Thoracic aorta (tissue), 2 donors: ENCODE data around the gene ANO7. TPM values are rescaled to one million over a fixed set of nuclear protein-coding genes. Genes with fewer than 3 reads are reported as not detected.

Experiments used
- ATAC-seq: fragments of 150-250 bp; one replicate; pipeline ENCODE4 v1.8.0; 2017; ENCODE audit warnings: low read depth; ENCODE audit not compliant: insufficient number of reproducible peaks, low FRiP score
- DNase-seq: peaks from one replicate; pipeline ENCODE4 v3.0.0-alpha.2; 2020; ENCODE audit warnings: low spot score
- H3K27ac ChIP-seq, 2 donors: fragments of 200-600 bp; sonication (generic); 1 replicate in 1 of 2; 2 replicates in 1 of 2; pipeline ENCODE4 v1.5.1; 2016; ENCODE audit warnings: mild to moderate bottlenecking in 2 of 2, moderate library complexity in 2 of 2
- H3K27me3 ChIP-seq: fragments of 200-600 bp; sonication (generic); replicated peaks from 2 replicates; pipeline ENCODE4 v1.6.0; 2016; ENCODE audit warnings: mild to moderate bottlenecking; ENCODE audit not compliant: insufficient read depth
- H3K36me3 ChIP-seq: fragments of 200-600 bp; sonication (generic); one replicate; pipeline ENCODE4 v1.5.1; 2016
- H3K4me1 ChIP-seq, 2 donors: fragments of 200-600 bp; sonication (generic); 1 replicate in 1 of 2; 2 replicates in 1 of 2; pipeline versions ENCODE4 v1.5.1 to v1.6.0; 2016; ENCODE audit warnings: low read depth in 2 of 2, mild to moderate bottlenecking in 1 of 2; ENCODE audit not compliant: control insufficient read depth in 1 of 2
- H3K4me3 ChIP-seq: fragments of 200-600 bp; sonication (generic); 2 replicates; pipeline ENCODE4 v1.5.1; 2016; ENCODE audit warnings: mild to moderate bottlenecking
- H3K9me3 ChIP-seq: fragments of 200-600 bp; sonication (generic); 2 replicates; pipeline ENCODE4 v1.5.1; 2016
- total RNA-seq, 2 donors: library from RNA; depleted of rRNA; stranded (reverse); fragments of >200 nt; gene quantifications; one replicate each; pipeline versions ENCODE4 v1.1.0 to v1.2.3, GENCODE V29; 2016
- TF ChIP-seq, protein P1 (sequence below): fragments of 200-600 bp; sonication (generic); IDR thresholded peaks from one replicate; pipeline ENCODE4 v1.5.1; 2019; ENCODE audit warnings: antibody characterized with exemption

Gene ANO7
- total RNA-seq, 2 donors from 2014 or later: 0.27 to 1.2 TPM

DNA sequence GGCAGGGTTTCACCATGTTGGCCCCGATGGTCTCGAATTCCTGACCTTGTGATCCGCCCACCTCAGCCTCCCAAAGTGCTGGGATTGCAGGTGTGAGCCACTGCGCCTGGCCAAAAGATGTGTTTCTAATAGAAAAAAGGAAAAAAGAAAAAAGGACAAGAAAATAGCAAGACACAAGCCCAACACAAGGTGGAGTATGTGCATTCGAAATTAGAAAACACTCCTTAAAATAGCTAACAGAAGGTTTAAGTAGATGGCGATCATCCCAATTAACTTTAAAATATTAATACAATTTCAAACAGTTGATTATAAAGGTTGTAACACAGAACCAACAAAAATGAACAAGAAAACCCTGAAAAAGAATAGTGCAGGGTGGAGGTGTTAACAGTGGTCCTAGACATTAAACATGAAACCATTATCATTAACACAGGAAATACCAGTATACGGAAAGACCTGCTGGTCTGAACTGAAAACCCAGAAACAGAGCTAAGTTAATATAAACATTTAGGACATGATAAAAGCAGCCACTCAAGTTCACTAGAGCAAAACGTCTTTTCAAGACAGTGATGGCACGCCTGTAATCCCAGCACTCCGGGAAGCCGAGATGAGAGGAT is 69.0 kb downstream of the ANO7 start:
- H3K4me1 ChIP-seq: no peaks in the 10 kb centered on the region
- H3K27ac ChIP-seq: no peak overlapping the region
- TF ChIP-seq, protein P1, sequence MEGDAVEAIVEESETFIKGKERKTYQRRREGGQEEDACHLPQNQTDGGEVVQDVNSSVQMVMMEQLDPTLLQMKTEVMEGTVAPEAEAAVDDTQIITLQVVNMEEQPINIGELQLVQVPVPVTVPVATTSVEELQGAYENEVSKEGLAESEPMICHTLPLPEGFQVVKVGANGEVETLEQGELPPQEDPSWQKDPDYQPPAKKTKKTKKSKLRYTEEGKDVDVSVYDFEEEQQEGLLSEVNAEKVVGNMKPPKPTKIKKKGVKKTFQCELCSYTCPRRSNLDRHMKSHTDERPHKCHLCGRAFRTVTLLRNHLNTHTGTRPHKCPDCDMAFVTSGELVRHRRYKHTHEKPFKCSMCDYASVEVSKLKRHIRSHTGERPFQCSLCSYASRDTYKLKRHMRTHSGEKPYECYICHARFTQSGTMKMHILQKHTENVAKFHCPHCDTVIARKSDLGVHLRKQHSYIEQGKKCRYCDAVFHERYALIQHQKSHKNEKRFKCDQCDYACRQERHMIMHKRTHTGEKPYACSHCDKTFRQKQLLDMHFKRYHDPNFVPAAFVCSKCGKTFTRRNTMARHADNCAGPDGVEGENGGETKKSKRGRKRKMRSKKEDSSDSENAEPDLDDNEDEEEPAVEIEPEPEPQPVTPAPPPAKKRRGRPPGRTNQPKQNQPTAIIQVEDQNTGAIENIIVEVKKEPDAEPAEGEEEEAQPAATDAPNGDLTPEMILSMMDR: no peak
- ATAC-seq (no peak), DNase-seq (no peak)
- no peaks in the 10 kb centered on the region for H3K9me3 ChIP-seq
- H3K27me3 ChIP-seq: no peaks in the 10 kb centered on the region
- H3K36me3 ChIP-seq: peaks cover 87% of the 10 kb centered on the region
- no peak overlapping the region for H3K4me3 ChIP-seq

- no peaks in the 10 kb centered on the region for H3K9me3 ChIP-seq
- H3K36me3 ChIP-seq: peaks cover 87% of the 10 kb centered on the region
- no peaks in the 10 kb centered on the region for H3K27me3 ChIP-seq
- H3K4me3 ChIP-seq: no peak overlapping the region
- H3K4me1 ChIP-seq: no peaks in the 10 kb centered on the region
- H3K27ac ChIP-seq: no peak overlapping the region
- no peak for DNase-seq
- TF ChIP-seq, protein P1: no peak
- ATAC-seq: no peak
These were observed 70.2 kb downstream of the ANO7 start for GRCh38 chr2:241258505-241259280.

DNA sequence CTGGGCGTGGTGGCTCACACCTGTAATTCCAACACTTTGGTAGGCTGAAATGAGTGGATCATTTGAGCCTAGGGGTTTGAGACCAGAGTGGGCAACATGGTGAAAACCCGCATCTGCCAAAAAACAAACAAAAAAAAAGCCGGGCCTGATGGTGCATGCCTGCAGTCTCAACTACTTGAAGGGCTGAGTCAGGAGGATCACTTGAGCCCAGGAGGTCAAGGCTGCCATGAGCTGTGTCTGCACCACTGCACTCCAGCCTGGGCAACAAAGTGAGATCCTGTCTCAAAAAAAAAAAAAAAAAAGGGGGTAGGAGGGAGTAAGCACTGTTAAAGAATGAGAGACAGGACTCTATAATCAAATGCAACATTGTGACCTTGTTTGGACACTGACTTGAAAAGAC is 72.4 kb downstream of the ANO7 start:
- ATAC-seq (no peak), DNase-seq (no peak)
- no peak overlapping the region for H3K27ac ChIP-seq
- H3K9me3 ChIP-seq: no peaks in the 10 kb centered on the region
- H3K4me1 ChIP-seq: no peaks in the 10 kb centered on the region
- TF ChIP-seq, protein P1: no peak
- no peaks in the 10 kb centered on the region for H3K27me3 ChIP-seq
- H3K36me3 ChIP-seq: peaks cover 83% of the 10 kb centered on the region
- no peak overlapping the region for H3K4me3 ChIP-seq

DNA sequence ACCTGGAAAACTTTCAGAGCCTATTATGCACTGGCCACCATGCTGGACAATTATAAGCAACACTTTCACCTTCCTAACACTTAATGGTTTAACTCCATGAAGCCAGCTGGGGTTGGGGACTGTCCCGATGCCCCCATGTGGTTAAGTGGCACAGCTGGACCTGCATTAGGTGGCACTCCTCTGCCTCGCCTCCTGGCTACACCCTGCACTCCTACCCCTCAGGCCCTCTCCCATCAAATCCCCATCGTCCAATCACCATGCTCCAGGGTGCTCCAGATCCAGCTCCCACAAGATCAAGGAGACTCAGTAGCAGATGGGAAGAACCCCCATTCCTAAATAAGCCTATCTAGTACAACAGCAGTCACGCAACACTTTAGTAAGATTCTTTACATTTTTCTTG is 73.2 kb downstream of the ANO7 start:
- Histone ChIP-seq H3K4me1 (no peaks in the 10 kb centered on the region), H3K27ac (no peak overlapping the region), H3K4me3 (no peak overlapping the region), H3K36me3 (peaks cover 82% of the 10 kb centered on the region), H3K27me3 (no peaks in the 10 kb centered on the region), H3K9me3 (no peaks in the 10 kb centered on the region)
- TF ChIP-seq, protein P1: no peak
- ATAC-seq: no peak
- no peak for DNase-seq

DNA sequence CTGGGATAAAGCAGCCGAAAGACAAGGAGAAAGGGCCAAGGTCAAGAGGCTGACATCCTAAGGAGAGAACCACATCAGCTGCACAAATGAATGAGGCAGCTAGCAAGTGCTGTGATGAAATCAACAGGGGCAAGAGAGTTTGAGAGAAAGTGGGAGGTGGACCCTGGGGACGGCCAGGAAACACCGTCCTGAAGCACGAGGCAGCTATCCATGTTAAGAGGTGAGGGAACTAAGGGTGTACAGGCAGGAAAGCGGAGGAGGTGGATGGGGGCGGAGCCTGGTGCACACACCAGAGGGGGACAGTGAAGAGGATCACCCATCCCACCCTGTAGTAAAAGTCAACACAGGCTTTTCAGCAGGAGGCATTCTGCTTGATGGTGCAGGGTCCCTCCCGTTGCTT is 74.6 kb downstream of the ANO7 start:
- Histone ChIP-seq H3K27ac (no peak overlapping the region), H3K9me3 (no peaks in the 10 kb centered on the region), H3K4me3 (no peak overlapping the region), H3K4me1 (no peaks in the 10 kb centered on the region), H3K27me3 (no peaks in the 10 kb centered on the region), H3K36me3 (peaks cover 81% of the 10 kb centered on the region)
- no peak for ATAC-seq
- no peak for DNase-seq
- TF ChIP-seq, protein P1: no peak
